NT2/D1 (cell line): ENCODE results near the gene NKAIN2.

Source experiments
- SUZ12 ChIP-seq: IDR thresholded peaks from 2 replicates; pipeline ENCODE4 v1.6.1; 2011; ENCODE audit not compliant: insufficient read length, insufficient read depth; ENCODE audit errors: extremely low read depth
- YY1 ChIP-seq: IDR thresholded peaks from 2 replicates; pipeline ENCODE4 v1.6.1; 2011; ENCODE audit not compliant: insufficient read length, insufficient read depth
- ZNF274 ChIP-seq: IDR thresholded peaks from 2 replicates; pipeline ENCODE4 v1.6.1; 2011; ENCODE audit warnings: mild to moderate bottlenecking, low read depth, low read length

- TF ChIP-seq YY1: no peak
- TF ChIP-seq ZNF274: no peak
- TF ChIP-seq SUZ12: no peak
Observed at GRCh38 chr6:124011180-124011579, 207.5 kb downstream of the NKAIN2 start.
